Measurements from ENCODE around the gene CHD5. TPM values are rescaled to one million over a fixed set of nuclear protein-coding genes. Genes with fewer than 3 reads are reported as not detected.

CHD5 gene
- polyA plus RNA-seq, 1 donor from 2014 or later: 22.0 TPM

DNA sequence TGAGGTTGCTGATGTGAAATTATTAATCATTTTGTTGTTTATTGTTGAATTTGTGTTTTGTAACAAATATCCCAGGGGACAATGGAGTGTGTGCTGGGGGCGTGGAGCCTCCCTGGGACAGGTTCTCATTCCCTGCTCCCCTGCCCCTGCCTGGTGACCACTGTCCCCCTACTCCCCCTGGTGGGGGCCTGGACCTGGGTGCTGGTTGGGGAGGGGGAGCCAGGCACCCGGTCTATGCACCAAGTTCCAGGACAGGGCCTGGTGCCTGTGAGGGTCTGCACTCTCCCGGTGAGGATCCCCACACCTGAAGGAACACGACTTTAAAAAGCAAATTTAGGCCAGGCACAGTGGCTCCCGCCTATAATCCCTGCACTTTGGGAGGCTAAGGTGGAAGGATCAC lies 42.4 kb downstream of the CHD5 start:
- Histone ChIP-seq H3K9ac (ENCODE audit: low read length) (no peak overlapping the region), H3K36me3 (ENCODE audit: insufficient read depth, low read length) (no peaks in the 10 kb centered on the region), H3K27ac (ENCODE audit: low read length) (no peak overlapping the region), H2AFZ (ENCODE audit: low read depth, low read length) (no peak overlapping the region), H4K20me1 (ENCODE audit: insufficient read depth) (no peaks in the 10 kb centered on the region), H3K4me3 (ENCODE audit: low read length) (no peak overlapping the region), H3F3A (ENCODE audit: insufficient read depth, low read length, poor library complexity, severe bottlenecking) (no peaks in the 10 kb centered on the region), H3K79me2 (replicated peaks; ENCODE audit: insufficient read depth, low read length) (no peaks in the 10 kb centered on the region), H3K4me2 (ENCODE audit: low read length) (no peak overlapping the region), H3K9me3 (ENCODE audit: low read length) (no peaks in the 10 kb centered on the region), H3K9me2 (ENCODE audit: insufficient read depth, low read length) (no peaks in the 10 kb centered on the region), H3K27me3 (ENCODE audit: insufficient read depth, low read depth, low read length) (no peaks in the 10 kb centered on the region)
- TF ChIP-seq SMC3 (conservative IDR thresholded peaks at IDR 0.05; ENCODE audit: poor library complexity) (no peak), MXI1 (conservative IDR thresholded peaks at IDR 0.05; ENCODE audit: poor library complexity, severe bottlenecking) (no peak)

DNA sequence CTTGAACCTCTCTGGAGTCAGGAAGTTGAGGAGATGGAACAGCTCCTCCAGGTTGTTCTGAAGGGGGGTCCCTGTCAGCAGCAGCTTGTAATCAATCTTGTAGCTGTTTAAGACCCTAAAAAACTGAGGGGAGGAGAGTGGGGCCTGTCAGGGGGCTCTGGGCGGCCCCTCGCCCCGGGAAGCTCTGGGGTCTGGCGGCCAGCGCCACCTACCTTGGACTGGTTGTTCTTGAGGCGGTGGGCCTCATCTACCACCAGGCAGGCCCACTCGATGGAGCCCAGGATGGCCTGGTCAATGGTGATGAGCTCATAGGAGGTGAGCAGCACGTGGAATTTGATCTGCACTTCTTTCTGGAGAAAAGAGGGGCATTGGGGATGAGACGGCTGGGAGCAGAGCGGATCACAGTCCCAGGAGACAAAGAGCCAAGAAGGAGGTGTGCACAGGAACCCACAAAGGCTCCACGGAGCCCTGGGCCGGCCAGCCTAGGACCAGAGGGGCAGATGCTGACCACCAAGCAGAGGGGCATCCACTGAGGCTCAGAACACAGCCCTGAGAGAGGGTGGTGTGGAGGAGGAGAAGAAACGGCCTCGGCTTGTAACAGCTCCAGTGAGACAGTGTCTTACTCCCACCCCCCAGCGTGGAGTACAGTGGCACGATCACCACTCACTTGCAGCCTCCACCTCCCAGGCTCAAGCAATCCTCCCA lies 43.5 kb downstream of the CHD5 start:
- Histone ChIP-seq H3K27ac (ENCODE audit: low read length) (no peak overlapping the region), H3F3A (ENCODE audit: insufficient read depth, low read length, poor library complexity, severe bottlenecking) (no peaks in the 10 kb centered on the region), H3K27me3 (ENCODE audit: insufficient read depth, low read depth, low read length) (no peaks in the 10 kb centered on the region), H4K20me1 (ENCODE audit: insufficient read depth) (no peaks in the 10 kb centered on the region), H3K4me3 (ENCODE audit: low read length) (no peak overlapping the region), H3K79me2 (replicated peaks; ENCODE audit: insufficient read depth, low read length) (no peaks in the 10 kb centered on the region), H3K9me3 (ENCODE audit: low read length) (no peaks in the 10 kb centered on the region), H3K9ac (ENCODE audit: low read length) (no peak overlapping the region), H3K36me3 (ENCODE audit: insufficient read depth, low read length) (no peaks in the 10 kb centered on the region), H3K4me2 (ENCODE audit: low read length) (no peak overlapping the region), H2AFZ (ENCODE audit: low read depth, low read length) (no peak overlapping the region), H3K9me2 (ENCODE audit: insufficient read depth, low read length) (no peaks in the 10 kb centered on the region)
- no peak for TF ChIP-seq EZH2 (IDR thresholded peaks at IDR 0.05; ENCODE audit: borderline replicate concordance, insufficient read depth, low read length, poor library complexity, severe bottlenecking)

DNA sequence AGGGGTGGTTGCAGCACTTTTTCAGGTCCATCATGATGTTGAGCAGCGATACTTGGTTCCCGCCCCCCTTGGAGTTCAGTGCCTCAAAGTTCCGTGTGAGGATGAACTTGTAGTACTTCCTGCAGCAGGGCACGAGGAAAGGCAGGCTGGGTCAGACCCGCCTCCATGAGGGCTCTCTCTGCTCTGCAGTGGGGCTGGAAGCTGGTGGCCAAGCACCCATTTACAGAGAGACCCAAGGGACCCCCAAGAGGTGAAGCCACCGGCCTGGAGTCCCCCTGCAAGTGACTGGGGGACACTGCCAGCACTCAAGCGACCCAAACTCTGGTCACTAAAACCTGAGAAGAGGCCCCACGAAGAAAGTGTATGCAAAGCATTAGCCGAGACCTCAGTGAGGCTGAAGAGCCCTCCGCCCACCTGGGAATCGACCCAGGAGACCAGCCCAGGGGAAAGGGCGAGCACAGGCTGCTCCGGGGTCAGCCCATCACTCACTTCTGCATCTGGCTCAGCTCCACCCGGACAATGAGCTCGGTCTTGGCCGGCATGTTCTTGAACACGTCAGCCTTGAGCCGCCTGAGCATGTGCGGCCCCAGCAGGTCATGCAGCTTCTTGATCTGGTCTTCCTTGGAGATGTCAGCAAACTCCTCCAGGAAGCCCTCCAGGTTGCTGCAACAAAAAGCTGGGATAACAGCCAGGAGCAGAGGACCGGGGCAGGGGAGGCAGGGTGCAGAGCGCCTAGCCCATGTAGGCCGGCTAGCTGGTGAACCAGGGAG lies 45.2 kb downstream of the CHD5 start:
- no peaks in the 10 kb centered on the region for H3K9me2 ChIP-seq (ENCODE audit: insufficient read depth, low read length)
- no peaks in the 10 kb centered on the region for H3K79me2 ChIP-seq (replicated peaks; ENCODE audit: insufficient read depth, low read length)
- no peaks in the 10 kb centered on the region for H3K36me3 ChIP-seq (ENCODE audit: insufficient read depth, low read length)
- H3K9ac ChIP-seq (ENCODE audit: low read length): no peak overlapping the region
- TF ChIP-seq MXI1 (conservative IDR thresholded peaks at IDR 0.05; ENCODE audit: poor library complexity, severe bottlenecking) (no peak), TAF1 (IDR thresholded peaks at IDR 0.05; ENCODE audit: low read depth) (no peak), EP300 (conservative IDR thresholded peaks at IDR 0.05; ENCODE audit: poor library complexity, severe bottlenecking) (no peak), RAD21 (conservative IDR thresholded peaks at IDR 0.05) (no peak), EZH2 (IDR thresholded peaks at IDR 0.05; ENCODE audit: borderline replicate concordance, insufficient read depth, low read length, poor library complexity, severe bottlenecking) (no peak), POLR2AphosphoS5 (IDR thresholded peaks at IDR 0.05) (no peak), SMC3 (conservative IDR thresholded peaks at IDR 0.05; ENCODE audit: poor library complexity) (no peak)
- TF ChIP-seq, protein P1, sequence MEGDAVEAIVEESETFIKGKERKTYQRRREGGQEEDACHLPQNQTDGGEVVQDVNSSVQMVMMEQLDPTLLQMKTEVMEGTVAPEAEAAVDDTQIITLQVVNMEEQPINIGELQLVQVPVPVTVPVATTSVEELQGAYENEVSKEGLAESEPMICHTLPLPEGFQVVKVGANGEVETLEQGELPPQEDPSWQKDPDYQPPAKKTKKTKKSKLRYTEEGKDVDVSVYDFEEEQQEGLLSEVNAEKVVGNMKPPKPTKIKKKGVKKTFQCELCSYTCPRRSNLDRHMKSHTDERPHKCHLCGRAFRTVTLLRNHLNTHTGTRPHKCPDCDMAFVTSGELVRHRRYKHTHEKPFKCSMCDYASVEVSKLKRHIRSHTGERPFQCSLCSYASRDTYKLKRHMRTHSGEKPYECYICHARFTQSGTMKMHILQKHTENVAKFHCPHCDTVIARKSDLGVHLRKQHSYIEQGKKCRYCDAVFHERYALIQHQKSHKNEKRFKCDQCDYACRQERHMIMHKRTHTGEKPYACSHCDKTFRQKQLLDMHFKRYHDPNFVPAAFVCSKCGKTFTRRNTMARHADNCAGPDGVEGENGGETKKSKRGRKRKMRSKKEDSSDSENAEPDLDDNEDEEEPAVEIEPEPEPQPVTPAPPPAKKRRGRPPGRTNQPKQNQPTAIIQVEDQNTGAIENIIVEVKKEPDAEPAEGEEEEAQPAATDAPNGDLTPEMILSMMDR (IDR thresholded peaks at IDR 0.05; ENCODE audit: poor library complexity, severe bottlenecking): no peak
- TF ChIP-seq, protein P2, sequence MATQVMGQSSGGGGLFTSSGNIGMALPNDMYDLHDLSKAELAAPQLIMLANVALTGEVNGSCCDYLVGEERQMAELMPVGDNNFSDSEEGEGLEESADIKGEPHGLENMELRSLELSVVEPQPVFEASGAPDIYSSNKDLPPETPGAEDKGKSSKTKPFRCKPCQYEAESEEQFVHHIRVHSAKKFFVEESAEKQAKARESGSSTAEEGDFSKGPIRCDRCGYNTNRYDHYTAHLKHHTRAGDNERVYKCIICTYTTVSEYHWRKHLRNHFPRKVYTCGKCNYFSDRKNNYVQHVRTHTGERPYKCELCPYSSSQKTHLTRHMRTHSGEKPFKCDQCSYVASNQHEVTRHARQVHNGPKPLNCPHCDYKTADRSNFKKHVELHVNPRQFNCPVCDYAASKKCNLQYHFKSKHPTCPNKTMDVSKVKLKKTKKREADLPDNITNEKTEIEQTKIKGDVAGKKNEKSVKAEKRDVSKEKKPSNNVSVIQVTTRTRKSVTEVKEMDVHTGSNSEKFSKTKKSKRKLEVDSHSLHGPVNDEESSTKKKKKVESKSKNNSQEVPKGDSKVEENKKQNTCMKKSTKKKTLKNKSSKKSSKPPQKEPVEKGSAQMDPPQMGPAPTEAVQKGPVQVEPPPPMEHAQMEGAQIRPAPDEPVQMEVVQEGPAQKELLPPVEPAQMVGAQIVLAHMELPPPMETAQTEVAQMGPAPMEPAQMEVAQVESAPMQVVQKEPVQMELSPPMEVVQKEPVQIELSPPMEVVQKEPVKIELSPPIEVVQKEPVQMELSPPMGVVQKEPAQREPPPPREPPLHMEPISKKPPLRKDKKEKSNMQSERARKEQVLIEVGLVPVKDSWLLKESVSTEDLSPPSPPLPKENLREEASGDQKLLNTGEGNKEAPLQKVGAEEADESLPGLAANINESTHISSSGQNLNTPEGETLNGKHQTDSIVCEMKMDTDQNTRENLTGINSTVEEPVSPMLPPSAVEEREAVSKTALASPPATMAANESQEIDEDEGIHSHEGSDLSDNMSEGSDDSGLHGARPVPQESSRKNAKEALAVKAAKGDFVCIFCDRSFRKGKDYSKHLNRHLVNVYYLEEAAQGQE (IDR thresholded peaks at IDR 0.05; ENCODE audit: borderline replicate concordance): no peak
- H3K4me3 ChIP-seq (ENCODE audit: low read length): no peak overlapping the region
- H3K4me2 ChIP-seq (ENCODE audit: low read length): no peak overlapping the region
- H2AFZ ChIP-seq (ENCODE audit: low read depth, low read length): no peak overlapping the region
- no peak overlapping the region for H3K27ac ChIP-seq (ENCODE audit: low read length)
- H3K27me3 ChIP-seq (ENCODE audit: insufficient read depth, low read depth, low read length): no peaks in the 10 kb centered on the region
- H3F3A ChIP-seq (ENCODE audit: insufficient read depth, low read length, poor library complexity, severe bottlenecking): no peaks in the 10 kb centered on the region
- no peaks in the 10 kb centered on the region for H3K9me3 ChIP-seq (ENCODE audit: low read length)
- no peaks in the 10 kb centered on the region for H4K20me1 ChIP-seq (ENCODE audit: insufficient read depth)

All from neural cell (in vitro differentiated cells).